HepG2 (cell line): ENCODE measurements around the gene SRBD1. TPM values are rescaled to one million over a fixed set of nuclear protein-coding genes. Genes with fewer than 3 reads are reported as not detected.

Source experiments
- CBX5 ChIP-seq: sonication (generic); formaldehyde crosslinking; IDR thresholded peaks from 2 replicates; pipeline ENCODE4 v1.4.0; 2020; ENCODE audit warnings: missing genetic modification reagents, borderline replicate concordance
- KAT7 ChIP-seq: IDR thresholded peaks from 2 replicates; pipeline ENCODE4 v1.6.1; 2018; ENCODE audit warnings: borderline replicate concordance, missing compliant biosample characterization
- MTF1 ChIP-seq: sonication (generic); formaldehyde crosslinking; IDR thresholded peaks from 2 replicates; pipeline ENCODE4 v1.5.0; 2020; ENCODE audit warnings: missing genetic modification reagents
- MZF1 ChIP-seq: sonication (generic); formaldehyde crosslinking; IDR thresholded peaks from 2 replicates; pipeline ENCODE4 v1.8.1; 2023; ENCODE audit warnings: mild to moderate bottlenecking, missing genetic modification reagents, borderline replicate concordance
- NFYC ChIP-seq: IDR thresholded peaks from 2 replicates; pipeline ENCODE4 v1.6.1; 2016; ENCODE audit warnings: missing genetic modification reagents, missing compliant biosample characterization
- PLRG1 ChIP-seq: fragments of 450-650 bp; conservative IDR thresholded peaks from 2 replicates; pipeline ENCODE4 v1.6.1; 2016
- SCMH1 ChIP-seq: sonication (generic); formaldehyde crosslinking; IDR thresholded peaks from 2 replicates; pipeline ENCODE4 v1.9.0; 2021; ENCODE audit warnings: missing genetic modification reagents, mild to moderate bottlenecking, borderline replicate concordance
- ZBTB21 ChIP-seq: sonication (generic); formaldehyde crosslinking; IDR thresholded peaks from 2 replicates; pipeline ENCODE4 v1.4.0; 2020; ENCODE audit warnings: missing genetic modification reagents
- ZNF124 ChIP-seq: sonication (generic); formaldehyde crosslinking; IDR thresholded peaks from 2 replicates; pipeline ENCODE4 v1.4.0; 2020; ENCODE audit warnings: missing genetic modification reagents
- ZSCAN29 ChIP-seq: sonication (generic); formaldehyde crosslinking; conservative IDR thresholded peaks from 2 replicates; pipeline ENCODE4 v1.4.0; 2020; ENCODE audit warnings: mild to moderate bottlenecking, missing genetic modification reagents
- polyA plus RNA-seq, 8 experiments: library from polyadenylated mRNA; depleted of rRNA in 3 of 8; stranded (reverse) in 7 of 8; unstranded in 1 of 8; fragments of >200 nt; fragmentation: Illumina TruSeq in 4 of 8; extraction: Trizol in 4 of 8; gene quantifications; 2 replicates each; pipeline versions ENCODE4 v1.2.1 to v1.2.3, GENCODE V29; 2011 to 2016; ENCODE audit warnings: low read depth in 4 of 8, missing spikeins in 1 of 8, mixed read lengths in 1 of 8; ENCODE audit not compliant: insufficient read depth in 1 of 8
- total RNA-seq, 5 experiments: library from RNA; depleted of rRNA; stranded (reverse); fragments of >200 nt; fragmentation: Illumina TruSeq; extraction: Trizol; gene quantifications; 2 replicates each; pipeline ENCODE4 v1.2.3, GENCODE V29; 2016; ENCODE audit warnings: low read depth in 1 of 5
- TF ChIP-seq, protein P1 (sequence below), 2 experiments: sonication (generic) in 1 of 2; formaldehyde crosslinking in 1 of 2; IDR thresholded peaks; 2 replicates each; pipeline versions ENCODE4 v1.6.1 to v1.9.0; 2014 to 2022; ENCODE audit warnings: antibody characterized with exemption in 1 of 2, borderline replicate concordance in 1 of 2, inconsistent platforms in 1 of 2, low read depth in 1 of 2, missing genetic modification reagents in 1 of 2
- TF ChIP-seq, protein P2 (sequence below): sonication (generic); formaldehyde crosslinking; IDR thresholded peaks from one replicate; pipeline ENCODE4 v1.5.1; 2020; ENCODE audit warnings: mild to moderate bottlenecking, missing genetic modification reagents; ENCODE audit errors: not compliant biosample characterization
- TF ChIP-seq, protein P3 (sequence below): sonication (generic); formaldehyde crosslinking; IDR thresholded peaks from 2 replicates; pipeline ENCODE4 v1.5.1; 2020; ENCODE audit warnings: missing genetic modification reagents, mild to moderate bottlenecking, borderline replicate concordance

The SRBD1 gene
- total and polyA plus RNA-seq, 2 of the 13 experiments (the other 11 are each of a cell fraction or from before 2014, with no cell fraction given), result 3.2 to 23.9 TPM

DNA sequence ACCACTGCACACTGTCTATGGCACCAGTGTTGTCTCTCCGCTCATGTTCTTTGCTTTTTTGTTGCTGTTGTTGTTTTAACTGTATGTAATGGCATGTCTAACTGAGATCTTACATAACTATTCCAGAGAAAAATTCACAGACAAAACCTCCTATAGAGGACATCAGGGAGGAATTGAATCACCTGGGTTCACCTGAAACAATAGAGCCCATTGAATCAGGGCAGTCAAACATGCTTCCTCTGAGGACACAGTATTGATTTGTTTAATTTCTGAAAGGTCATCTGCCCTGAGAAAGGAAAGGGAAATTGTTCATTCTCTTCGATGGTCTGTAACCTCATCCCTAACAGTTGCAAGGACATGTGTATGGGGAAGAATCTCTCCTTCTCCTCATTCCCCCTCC, 237.5 kb downstream of the SRBD1 start (continued):
- TF ChIP-seq, protein P1, sequence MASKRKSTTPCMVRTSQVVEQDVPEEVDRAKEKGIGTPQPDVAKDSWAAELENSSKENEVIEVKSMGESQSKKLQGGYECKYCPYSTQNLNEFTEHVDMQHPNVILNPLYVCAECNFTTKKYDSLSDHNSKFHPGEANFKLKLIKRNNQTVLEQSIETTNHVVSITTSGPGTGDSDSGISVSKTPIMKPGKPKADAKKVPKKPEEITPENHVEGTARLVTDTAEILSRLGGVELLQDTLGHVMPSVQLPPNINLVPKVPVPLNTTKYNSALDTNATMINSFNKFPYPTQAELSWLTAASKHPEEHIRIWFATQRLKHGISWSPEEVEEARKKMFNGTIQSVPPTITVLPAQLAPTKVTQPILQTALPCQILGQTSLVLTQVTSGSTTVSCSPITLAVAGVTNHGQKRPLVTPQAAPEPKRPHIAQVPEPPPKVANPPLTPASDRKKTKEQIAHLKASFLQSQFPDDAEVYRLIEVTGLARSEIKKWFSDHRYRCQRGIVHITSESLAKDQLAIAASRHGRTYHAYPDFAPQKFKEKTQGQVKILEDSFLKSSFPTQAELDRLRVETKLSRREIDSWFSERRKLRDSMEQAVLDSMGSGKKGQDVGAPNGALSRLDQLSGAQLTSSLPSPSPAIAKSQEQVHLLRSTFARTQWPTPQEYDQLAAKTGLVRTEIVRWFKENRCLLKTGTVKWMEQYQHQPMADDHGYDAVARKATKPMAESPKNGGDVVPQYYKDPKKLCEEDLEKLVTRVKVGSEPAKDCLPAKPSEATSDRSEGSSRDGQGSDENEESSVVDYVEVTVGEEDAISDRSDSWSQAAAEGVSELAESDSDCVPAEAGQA (IDR thresholded peaks at IDR 0.05; ENCODE audit: low read depth), result no peak
- TF ChIP-seq, protein P1 (CRISPR knock-in tag; IDR thresholded peaks at IDR 0.05; ENCODE audit: borderline replicate concordance), result no peak
- TF ChIP-seq, protein P2, sequence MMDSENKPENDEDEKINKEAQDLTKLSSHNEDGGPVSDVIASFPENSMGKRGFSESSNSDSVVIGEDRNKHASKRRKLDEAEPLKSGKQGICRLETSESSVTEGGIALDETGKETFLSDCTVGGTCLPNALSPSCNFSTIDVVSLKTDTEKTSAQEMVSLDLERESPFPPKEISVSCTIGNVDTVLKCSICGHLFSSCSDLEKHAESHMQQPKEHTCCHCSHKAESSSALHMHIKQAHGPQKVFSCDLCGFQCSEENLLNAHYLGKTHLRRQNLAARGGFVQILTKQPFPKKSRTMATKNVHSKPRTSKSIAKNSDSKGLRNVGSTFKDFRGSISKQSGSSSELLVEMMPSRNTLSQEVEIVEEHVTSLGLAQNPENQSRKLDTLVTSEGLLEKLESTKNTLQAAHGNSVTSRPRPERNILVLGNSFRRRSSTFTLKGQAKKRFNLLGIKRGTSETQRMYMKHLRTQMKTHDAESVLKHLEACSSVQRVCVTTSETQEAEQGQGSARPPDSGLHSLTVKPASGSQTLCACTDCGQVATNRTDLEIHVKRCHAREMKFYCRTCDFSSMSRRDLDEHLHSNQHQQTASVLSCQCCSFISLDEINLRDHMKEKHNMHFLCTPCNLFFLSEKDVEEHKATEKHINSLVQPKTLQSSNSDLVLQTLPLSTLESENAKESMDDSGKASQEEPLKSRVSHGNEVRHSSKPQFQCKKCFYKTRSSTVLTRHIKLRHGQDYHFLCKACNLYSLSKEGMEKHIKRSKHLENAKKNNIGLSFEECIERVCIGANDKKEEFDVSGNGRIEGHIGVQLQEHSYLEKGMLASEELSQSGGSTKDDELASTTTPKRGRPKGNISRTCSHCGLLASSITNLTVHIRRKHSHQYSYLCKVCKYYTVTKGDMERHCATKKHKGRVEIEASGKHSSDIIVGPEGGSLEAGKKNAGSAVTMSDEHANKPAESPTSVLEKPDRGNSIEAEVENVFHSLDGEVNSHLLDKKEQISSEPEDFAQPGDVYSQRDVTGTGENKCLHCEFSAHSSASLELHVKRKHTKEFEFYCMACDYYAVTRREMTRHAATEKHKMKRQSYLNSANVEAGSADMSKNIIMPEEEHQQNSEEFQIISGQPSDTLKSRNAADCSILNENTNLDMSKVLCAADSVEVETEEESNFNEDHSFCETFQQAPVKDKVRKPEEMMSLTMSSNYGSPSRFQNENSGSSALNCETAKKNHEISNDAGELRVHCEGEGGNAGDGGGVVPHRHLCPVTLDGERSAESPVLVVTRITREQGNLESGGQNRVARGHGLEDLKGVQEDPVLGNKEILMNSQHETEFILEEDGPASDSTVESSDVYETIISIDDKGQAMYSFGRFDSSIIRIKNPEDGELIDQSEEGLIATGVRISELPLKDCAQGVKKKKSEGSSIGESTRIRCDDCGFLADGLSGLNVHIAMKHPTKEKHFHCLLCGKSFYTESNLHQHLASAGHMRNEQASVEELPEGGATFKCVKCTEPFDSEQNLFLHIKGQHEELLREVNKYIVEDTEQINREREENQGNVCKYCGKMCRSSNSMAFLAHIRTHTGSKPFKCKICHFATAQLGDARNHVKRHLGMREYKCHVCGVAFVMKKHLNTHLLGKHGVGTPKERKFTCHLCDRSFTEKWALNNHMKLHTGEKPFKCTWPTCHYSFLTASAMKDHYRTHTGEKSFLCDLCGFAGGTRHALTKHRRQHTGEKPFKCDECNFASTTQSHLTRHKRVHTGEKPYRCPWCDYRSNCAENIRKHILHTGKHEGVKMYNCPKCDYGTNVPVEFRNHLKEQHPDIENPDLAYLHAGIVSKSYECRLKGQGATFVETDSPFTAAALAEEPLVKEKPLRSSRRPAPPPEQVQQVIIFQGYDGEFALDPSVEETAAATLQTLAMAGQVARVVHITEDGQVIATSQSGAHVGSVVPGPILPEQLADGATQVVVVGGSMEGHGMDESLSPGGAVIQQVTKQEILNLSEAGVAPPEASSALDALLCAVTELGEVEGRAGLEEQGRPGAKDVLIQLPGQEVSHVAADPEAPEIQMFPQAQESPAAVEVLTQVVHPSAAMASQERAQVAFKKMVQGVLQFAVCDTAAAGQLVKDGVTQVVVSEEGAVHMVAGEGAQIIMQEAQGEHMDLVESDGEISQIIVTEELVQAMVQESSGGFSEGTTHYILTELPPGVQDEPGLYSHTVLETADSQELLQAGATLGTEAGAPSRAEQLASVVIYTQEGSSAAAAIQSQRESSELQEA (CRISPR knock-in tag), result no peak
- no peak for TF ChIP-seq SCMH1 (CRISPR knock-in tag)
- TF ChIP-seq MTF1, result no peak
- no peak for TF ChIP-seq CBX5 (CRISPR knock-in tag)
- TF ChIP-seq, protein P3, sequence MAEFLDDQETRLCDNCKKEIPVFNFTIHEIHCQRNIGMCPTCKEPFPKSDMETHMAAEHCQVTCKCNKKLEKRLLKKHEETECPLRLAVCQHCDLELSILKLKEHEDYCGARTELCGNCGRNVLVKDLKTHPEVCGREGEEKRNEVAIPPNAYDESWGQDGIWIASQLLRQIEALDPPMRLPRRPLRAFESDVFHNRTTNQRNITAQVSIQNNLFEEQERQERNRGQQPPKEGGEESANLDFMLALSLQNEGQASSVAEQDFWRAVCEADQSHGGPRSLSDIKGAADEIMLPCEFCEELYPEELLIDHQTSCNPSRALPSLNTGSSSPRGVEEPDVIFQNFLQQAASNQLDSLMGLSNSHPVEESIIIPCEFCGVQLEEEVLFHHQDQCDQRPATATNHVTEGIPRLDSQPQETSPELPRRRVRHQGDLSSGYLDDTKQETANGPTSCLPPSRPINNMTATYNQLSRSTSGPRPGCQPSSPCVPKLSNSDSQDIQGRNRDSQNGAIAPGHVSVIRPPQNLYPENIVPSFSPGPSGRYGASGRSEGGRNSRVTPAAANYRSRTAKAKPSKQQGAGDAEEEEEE, result no peak
- peak; percentile 31; the same call in 1 of the 2 replicates for TF ChIP-seq ZNF124 (CRISPR knock-in tag)
- no peak for TF ChIP-seq KAT7 (CRISPR knock-in tag)
- no peak; the same call in 1 of the 2 replicates for TF ChIP-seq NFYC (CRISPR knock-in tag)
- TF ChIP-seq ZBTB21 (CRISPR knock-in tag), result no peak
- TF ChIP-seq PLRG1, result no peak
- peak; percentile 69; the same call in 1 of the 2 replicates for TF ChIP-seq ZSCAN29 (CRISPR knock-in tag)
- no peak for TF ChIP-seq MZF1 (CRISPR knock-in tag)
